Measurements from ENCODE around the gene TMC7. TPM values are rescaled to one million over a fixed set of nuclear protein-coding genes. Genes with fewer than 3 reads are reported as not detected.

TMC7 gene
- total and polyA plus RNA-seq, 2 donors from 2014 or later: 0.30 to 1.2 TPM

DNA sequence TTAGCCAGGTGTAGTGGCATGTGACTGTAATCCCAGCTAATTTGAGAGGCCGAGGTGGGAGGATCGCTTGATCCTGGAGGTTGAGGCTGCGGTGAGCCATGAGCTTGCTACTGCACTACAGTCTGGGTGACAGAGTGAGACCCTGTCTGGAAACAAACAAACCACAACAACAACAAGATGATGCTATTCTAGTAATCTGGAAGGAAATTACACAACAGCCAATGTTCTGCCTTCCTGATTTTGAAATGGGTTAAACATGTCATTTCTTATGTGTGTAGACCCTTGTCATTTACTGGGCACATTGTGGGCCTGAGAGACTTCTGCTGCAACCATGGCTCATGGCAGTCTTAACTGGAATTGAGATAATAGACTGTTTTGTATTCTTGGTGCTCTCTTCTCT is 89.6 kb downstream of the TMC7 start:
- DNase-seq: no peak
- Histone ChIP-seq H3K36me3 (ENCODE audit: control insufficient read depth in 2 of 3, insufficient read depth in 3 of 3, low read length in 3 of 3) (peaks cover 0 to 20% (median 3%) of the 10 kb centered on the region in 3 donors), H3K9ac (ENCODE audit: low read length in 3 of 3) (no peak overlapping the region), H3K27me3 (ENCODE audit: control insufficient read depth, insufficient read depth, low read length) (no peaks in the 10 kb centered on the region), H3K4me3 (ENCODE audit: low read length in 3 of 3) (no peak overlapping the region), H3K9me3 (ENCODE audit: control insufficient read depth in 2 of 3, insufficient read depth in 1 of 3, low read length in 3 of 3) (no peaks in the 10 kb centered on the region), H3K27ac (ENCODE audit: low read depth in 2 of 2, low read length in 2 of 2) (no peak overlapping the region), H3K4me1 (ENCODE audit: control insufficient read depth in 2 of 3, insufficient read depth in 2 of 3, low read depth in 1 of 3, low read length in 3 of 3) (peaks cover 0 to 5% (median 0%) of the 10 kb centered on the region in 3 donors)
- TF ChIP-seq, protein P1, sequence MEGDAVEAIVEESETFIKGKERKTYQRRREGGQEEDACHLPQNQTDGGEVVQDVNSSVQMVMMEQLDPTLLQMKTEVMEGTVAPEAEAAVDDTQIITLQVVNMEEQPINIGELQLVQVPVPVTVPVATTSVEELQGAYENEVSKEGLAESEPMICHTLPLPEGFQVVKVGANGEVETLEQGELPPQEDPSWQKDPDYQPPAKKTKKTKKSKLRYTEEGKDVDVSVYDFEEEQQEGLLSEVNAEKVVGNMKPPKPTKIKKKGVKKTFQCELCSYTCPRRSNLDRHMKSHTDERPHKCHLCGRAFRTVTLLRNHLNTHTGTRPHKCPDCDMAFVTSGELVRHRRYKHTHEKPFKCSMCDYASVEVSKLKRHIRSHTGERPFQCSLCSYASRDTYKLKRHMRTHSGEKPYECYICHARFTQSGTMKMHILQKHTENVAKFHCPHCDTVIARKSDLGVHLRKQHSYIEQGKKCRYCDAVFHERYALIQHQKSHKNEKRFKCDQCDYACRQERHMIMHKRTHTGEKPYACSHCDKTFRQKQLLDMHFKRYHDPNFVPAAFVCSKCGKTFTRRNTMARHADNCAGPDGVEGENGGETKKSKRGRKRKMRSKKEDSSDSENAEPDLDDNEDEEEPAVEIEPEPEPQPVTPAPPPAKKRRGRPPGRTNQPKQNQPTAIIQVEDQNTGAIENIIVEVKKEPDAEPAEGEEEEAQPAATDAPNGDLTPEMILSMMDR (IDR thresholded peaks at IDR 0.05; ENCODE audit: borderline replicate concordance, extremely low read depth, insufficient read depth): no peak
- no peak for FAIRE-seq
- intact Hi-C loops (cut with DNase I): no loop called here

DNA sequence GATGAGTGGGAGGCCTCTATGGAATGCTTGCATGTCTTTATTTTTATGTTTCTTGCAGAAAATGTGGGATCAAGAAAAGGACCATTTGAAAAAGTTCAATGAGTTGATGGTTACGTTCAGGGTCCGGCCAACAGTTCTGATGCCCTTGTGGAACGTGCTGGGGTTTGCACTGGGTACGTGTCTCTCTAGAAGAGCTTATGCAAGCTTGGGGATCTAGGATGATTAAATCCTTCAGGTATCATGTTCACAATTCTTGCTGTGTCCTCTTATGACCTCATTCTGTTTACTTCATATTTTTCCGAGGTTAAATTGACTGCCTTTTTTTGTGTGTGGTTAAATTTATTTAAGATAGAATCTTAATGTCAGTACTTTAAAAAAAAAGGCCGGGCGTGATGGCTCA is 90.1 kb downstream of the TMC7 start:
- DNase-seq: no peak
- no peak overlapping the region for H3K9ac ChIP-seq (ENCODE audit: low read length in 3 of 3)
- FAIRE-seq: no peak
- TF ChIP-seq, protein P1 (IDR thresholded peaks at IDR 0.05; ENCODE audit: borderline replicate concordance, extremely low read depth, insufficient read depth): no peak
- peaks cover 0 to 23% (median 5%) of the 10 kb centered on the region in 3 donors for H3K36me3 ChIP-seq (ENCODE audit: control insufficient read depth in 2 of 3, insufficient read depth in 3 of 3, low read length in 3 of 3)
- no peaks in the 10 kb centered on the region for H3K4me1 ChIP-seq (ENCODE audit: control insufficient read depth in 2 of 3, insufficient read depth in 2 of 3, low read depth in 1 of 3, low read length in 3 of 3)
- intact Hi-C loops (cut with DNase I): no loop called here
- H3K9me3 ChIP-seq (ENCODE audit: control insufficient read depth in 2 of 3, insufficient read depth in 1 of 3, low read length in 3 of 3): no peaks in the 10 kb centered on the region
- H3K27ac ChIP-seq (ENCODE audit: low read depth in 2 of 2, low read length in 2 of 2): no peak overlapping the region
- no peaks in the 10 kb centered on the region for H3K27me3 ChIP-seq (ENCODE audit: control insufficient read depth, insufficient read depth, low read length)
- no peak overlapping the region for H3K4me3 ChIP-seq (ENCODE audit: low read length in 3 of 3)

DNA sequence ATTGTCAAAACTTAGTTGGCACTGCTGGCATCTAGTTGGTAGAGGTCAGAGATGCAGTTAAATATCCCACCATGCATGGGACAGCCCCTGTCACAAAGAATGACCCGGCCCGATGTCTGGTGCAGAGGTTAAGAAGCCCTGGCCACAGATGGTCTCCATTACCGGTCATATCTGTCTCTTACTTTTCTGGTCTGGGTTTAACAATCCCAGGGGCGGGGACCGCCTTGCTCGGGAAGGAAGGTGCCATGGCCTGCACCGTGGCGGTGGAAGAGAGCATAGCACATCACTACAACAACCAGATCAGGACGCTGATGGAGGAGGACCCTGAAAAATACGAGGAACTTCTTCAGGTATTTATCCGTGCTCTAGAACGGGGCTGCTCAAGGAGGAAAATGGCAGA is 91.8 kb downstream of the TMC7 start:
- Histone ChIP-seq H3K9me3 (ENCODE audit: control insufficient read depth in 2 of 3, insufficient read depth in 1 of 3, low read length in 3 of 3) (no peaks in the 10 kb centered on the region), H3K4me1 (ENCODE audit: control insufficient read depth in 2 of 3, insufficient read depth in 2 of 3, low read depth in 1 of 3, low read length in 3 of 3) (no peaks in the 10 kb centered on the region), H3K9ac (ENCODE audit: low read length in 3 of 3) (no peak overlapping the region), H3K36me3 (ENCODE audit: control insufficient read depth in 2 of 3, insufficient read depth in 3 of 3, low read length in 3 of 3) (peaks cover 0 to 26% (median 5%) of the 10 kb centered on the region in 3 donors), H3K27ac (ENCODE audit: low read depth in 2 of 2, low read length in 2 of 2) (no peak overlapping the region), H3K27me3 (ENCODE audit: control insufficient read depth, insufficient read depth, low read length) (no peaks in the 10 kb centered on the region), H3K4me3 (ENCODE audit: low read length in 3 of 3) (no peak overlapping the region)
- intact Hi-C loops (cut with DNase I): no loop called here
- TF ChIP-seq, protein P1 (IDR thresholded peaks at IDR 0.05; ENCODE audit: borderline replicate concordance, extremely low read depth, insufficient read depth): no peak
- DNase-seq (no peak), FAIRE-seq (no peak)

DNA sequence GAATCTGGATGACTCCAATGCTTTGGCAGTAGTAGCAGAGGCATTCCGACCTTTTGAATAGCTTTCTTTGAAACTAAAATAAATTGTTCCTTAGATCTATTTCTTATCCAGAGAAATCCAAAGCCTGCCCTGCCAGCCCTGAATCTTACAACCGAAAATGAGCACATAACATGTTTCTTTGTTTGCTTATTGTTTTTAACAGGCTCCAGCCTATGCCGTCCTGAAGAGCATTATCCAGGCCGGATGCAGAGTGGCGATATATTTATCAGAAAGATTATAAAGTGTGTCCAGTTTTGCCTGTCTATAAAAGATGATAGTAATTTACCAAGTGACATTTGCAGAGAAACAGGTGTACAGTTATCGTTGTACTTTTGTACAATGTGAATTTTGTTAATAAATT is 94.1 kb downstream of the TMC7 start:
- no peaks in the 10 kb centered on the region for H3K4me1 ChIP-seq (ENCODE audit: control insufficient read depth in 2 of 3, insufficient read depth in 2 of 3, low read depth in 1 of 3, low read length in 3 of 3)
- H3K27me3 ChIP-seq (ENCODE audit: control insufficient read depth, insufficient read depth, low read length): no peaks in the 10 kb centered on the region
- no peak overlapping the region for H3K27ac ChIP-seq (ENCODE audit: low read depth in 2 of 2, low read length in 2 of 2)
- intact Hi-C loops (cut with DNase I): no loop called here
- TF ChIP-seq, protein P1 (IDR thresholded peaks at IDR 0.05; ENCODE audit: borderline replicate concordance, extremely low read depth, insufficient read depth): no peak
- H3K36me3 ChIP-seq (ENCODE audit: control insufficient read depth in 2 of 3, insufficient read depth in 3 of 3, low read length in 3 of 3): peaks cover 0 to 20% (median 7%) of the 10 kb centered on the region in 3 donors
- H3K9ac ChIP-seq (ENCODE audit: low read length in 3 of 3): no peak overlapping the region
- FAIRE-seq (no peak), DNase-seq (no peak)
- H3K9me3 ChIP-seq (ENCODE audit: control insufficient read depth in 2 of 3, insufficient read depth in 1 of 3, low read length in 3 of 3): no peaks in the 10 kb centered on the region
- no peak overlapping the region for H3K4me3 ChIP-seq (ENCODE audit: low read length in 3 of 3)
